GM23338 (cell line): Measurements from ENCODE around the gene TLE6. TPM values are rescaled to one million over a fixed set of nuclear protein-coding genes. Genes with fewer than 3 reads are reported as not detected.

Experiments
- ATAC-seq: fragments of 200-7000 bp; cut with Tn5 transposase; 3 replicates; pipeline ENCODE4 v1.9.1; 2020
- DNase-seq: peaks from one replicate; pipeline ENCODE4 v3.0.0-alpha.2; 2015; ENCODE audit warnings: low spot score
- H2AFZ ChIP-seq: fragments of 200-600 bp; sonication (generic); 2 replicates; pipeline ENCODE4 v1.8.0; 2016; ENCODE audit warnings: antibody characterized with exemption, mild to moderate bottlenecking, moderate library complexity
- H3F3A ChIP-seq: fragments of 200-600 bp; sonication (generic); replicated peaks from 2 replicates; pipeline ENCODE4 v1.8.0; 2017; ENCODE audit warnings: antibody characterized with exemption, mixed run types, low read depth
- H3K27ac ChIP-seq: fragments of 200-600 bp; sonication (generic); 2 replicates; pipeline ENCODE4 v1.6.1; 2016; ENCODE audit warnings: low read depth
- H3K27me3 ChIP-seq: fragments of 200-600 bp; sonication (generic); 2 replicates; pipeline ENCODE4 v1.8.0; 2016; ENCODE audit warnings: mild to moderate bottlenecking, mixed run types, moderate library complexity; ENCODE audit not compliant: insufficient read depth
- H3K36me3 ChIP-seq: fragments of 200-600 bp; sonication (generic); 2 replicates; pipeline ENCODE4 v1.8.0; 2016; ENCODE audit warnings: mild to moderate bottlenecking; ENCODE audit not compliant: insufficient read depth
- H3K4me1 ChIP-seq: fragments of 200-600 bp; sonication (generic); 2 replicates; pipeline ENCODE4 v1.8.0; 2016; ENCODE audit warnings: mild to moderate bottlenecking, moderate library complexity; ENCODE audit not compliant: insufficient read depth
- H3K4me2 ChIP-seq: fragments of 200-600 bp; sonication (generic); 2 replicates; pipeline ENCODE4 v1.7.1; 2017; ENCODE audit warnings: mixed run types
- H3K4me3 ChIP-seq: fragments of 200-600 bp; sonication (generic); 2 replicates; pipeline ENCODE4 v1.6.1; 2016; ENCODE audit warnings: mixed run types
- H3K79me2 ChIP-seq: fragments of 200-600 bp; sonication (generic); replicated peaks from 2 replicates; pipeline ENCODE4 v1.8.0; 2017; ENCODE audit warnings: mild to moderate bottlenecking; ENCODE audit not compliant: insufficient read depth
- H3K9me2 ChIP-seq: fragments of 200-600 bp; sonication (generic); 2 replicates; pipeline ENCODE4 v1.8.0; 2017; ENCODE audit not compliant: insufficient read depth
- H4K20me1 ChIP-seq: fragments of 200-600 bp; sonication (generic); replicated peaks from 2 replicates; pipeline ENCODE4 v1.8.0; 2017; ENCODE audit warnings: mild to moderate bottlenecking; ENCODE audit not compliant: insufficient read depth
- H3K27ac Mint-ChIP-seq: 2 replicates; pipeline ENCODE4 v1.8.0; 2020; ENCODE audit warnings: inconsistent platforms, mild to moderate bottlenecking, moderate library complexity, mixed read lengths
- H3K27me3 Mint-ChIP-seq: 3 replicates; pipeline ENCODE4 v1.8.0; 2022; ENCODE audit warnings: low read depth, mild to moderate bottlenecking, moderate library complexity, mixed read lengths, inconsistent platforms; ENCODE audit not compliant: insufficient read depth, poor library complexity
- H3K36me3 Mint-ChIP-seq: 3 replicates; pipeline ENCODE4 v1.8.0; 2021; ENCODE audit warnings: low read depth, mild to moderate bottlenecking, inconsistent platforms, moderate library complexity, mixed read lengths
- H3K4me1 Mint-ChIP-seq: 3 replicates; pipeline ENCODE4 v1.8.0; 2020; ENCODE audit warnings: mild to moderate bottlenecking, inconsistent platforms, mixed read lengths
- H3K4me3 Mint-ChIP-seq: 3 replicates; pipeline ENCODE4 v1.8.0; 2021; ENCODE audit warnings: moderate library complexity, mild to moderate bottlenecking, inconsistent platforms, mixed read lengths
- H3K9me3 Mint-ChIP-seq: 3 replicates; pipeline ENCODE4 v1.8.0; 2020; ENCODE audit warnings: moderate library complexity, mild to moderate bottlenecking, inconsistent platforms, mixed read lengths
- EZH2phosphoT487 ChIP-seq: fragments of 200-600 bp; sonication (generic); IDR thresholded peaks from one replicate; pipeline ENCODE4 v1.8.1; 2018; ENCODE audit warnings: antibody characterized with exemption; ENCODE audit not compliant: unreplicated experiment
- NANOG ChIP-seq: IDR thresholded peaks from 2 replicates; pipeline ENCODE4 v1.6.1; 2016; ENCODE audit warnings: antibody characterized with exemption, borderline replicate concordance
- POLR2AphosphoS5 ChIP-seq: IDR thresholded peaks from 2 replicates; pipeline ENCODE4 v1.6.1; 2016; ENCODE audit warnings: antibody characterized with exemption, low read depth
- STAT1 ChIP-seq: IDR thresholded peaks from one replicate; pipeline ENCODE4 v1.6.1; 2016; ENCODE audit warnings: antibody characterized with exemption; ENCODE audit not compliant: unreplicated experiment
- ZNF331 ChIP-seq: fragments of 250-450 bp; sonication (Bioruptor Pico); IDR thresholded peaks from 2 replicates; pipeline ENCODE4 v1.5.0; 2020; ENCODE audit warnings: low read depth, mild to moderate bottlenecking, moderate library complexity
- polyA plus RNA-seq: library from polyadenylated mRNA; unstranded; fragments of >200 nt; fragmentation: Nextera tagmentation; extraction: Ambion mirVana; gene quantifications from 2 replicates; pipeline ENCODE4 v1.2.1, GENCODE V29; 2016
- total RNA-seq: library from RNA; depleted of rRNA; stranded (reverse); fragments of >200 nt; shearing (Covaris generic); gene quantifications from 2 replicates; pipeline ENCODE4 v1.2.3, GENCODE V29; 2014
- TF ChIP-seq, protein P1 (sequence below): fragments of 250-450 bp; sonication (Bioruptor Pico); IDR thresholded peaks from 2 replicates; pipeline ENCODE4 v1.5.0; 2020; ENCODE audit warnings: mild to moderate bottlenecking, moderate library complexity
- TF ChIP-seq, protein P2 (sequence below): IDR thresholded peaks from 2 replicates; pipeline ENCODE4 v1.6.1; 2016; ENCODE audit warnings: antibody characterized with exemption

The TLE6 gene
- total and polyA plus RNA-seq, 2 experiments from 2014 or later, result 2.4 TPM

DNA sequence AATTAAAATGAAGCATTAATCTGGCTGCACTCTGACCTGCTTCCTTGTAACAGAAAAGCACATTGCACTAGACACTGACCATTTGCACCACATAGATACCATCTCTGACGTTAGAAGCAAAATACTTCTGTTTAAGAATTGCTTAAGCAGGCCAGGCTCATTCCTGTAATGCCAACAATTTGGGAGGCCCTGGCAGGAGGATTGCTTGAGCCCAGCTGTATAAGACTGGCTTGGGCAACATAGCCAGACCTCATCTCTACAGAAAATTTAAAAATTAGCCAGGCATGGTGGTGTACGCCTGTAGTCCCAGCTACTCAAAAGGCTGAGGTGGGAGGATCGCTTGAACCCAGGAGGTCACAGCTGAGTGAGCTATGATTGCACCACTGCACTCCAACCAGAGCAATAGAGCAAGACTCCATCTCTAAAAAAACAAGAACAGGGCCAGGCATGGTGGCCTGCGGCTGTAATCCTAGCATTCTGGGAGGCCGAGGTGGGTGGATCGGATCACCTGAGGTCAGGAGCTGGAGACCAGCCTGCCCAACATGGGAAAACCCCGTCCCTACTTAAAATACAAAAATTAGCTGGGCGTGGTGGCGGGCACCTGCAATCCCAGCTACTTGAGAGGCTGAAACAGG, 7.0 kb upstream of the TLE6 start (continued):
- TF ChIP-seq, protein P1, sequence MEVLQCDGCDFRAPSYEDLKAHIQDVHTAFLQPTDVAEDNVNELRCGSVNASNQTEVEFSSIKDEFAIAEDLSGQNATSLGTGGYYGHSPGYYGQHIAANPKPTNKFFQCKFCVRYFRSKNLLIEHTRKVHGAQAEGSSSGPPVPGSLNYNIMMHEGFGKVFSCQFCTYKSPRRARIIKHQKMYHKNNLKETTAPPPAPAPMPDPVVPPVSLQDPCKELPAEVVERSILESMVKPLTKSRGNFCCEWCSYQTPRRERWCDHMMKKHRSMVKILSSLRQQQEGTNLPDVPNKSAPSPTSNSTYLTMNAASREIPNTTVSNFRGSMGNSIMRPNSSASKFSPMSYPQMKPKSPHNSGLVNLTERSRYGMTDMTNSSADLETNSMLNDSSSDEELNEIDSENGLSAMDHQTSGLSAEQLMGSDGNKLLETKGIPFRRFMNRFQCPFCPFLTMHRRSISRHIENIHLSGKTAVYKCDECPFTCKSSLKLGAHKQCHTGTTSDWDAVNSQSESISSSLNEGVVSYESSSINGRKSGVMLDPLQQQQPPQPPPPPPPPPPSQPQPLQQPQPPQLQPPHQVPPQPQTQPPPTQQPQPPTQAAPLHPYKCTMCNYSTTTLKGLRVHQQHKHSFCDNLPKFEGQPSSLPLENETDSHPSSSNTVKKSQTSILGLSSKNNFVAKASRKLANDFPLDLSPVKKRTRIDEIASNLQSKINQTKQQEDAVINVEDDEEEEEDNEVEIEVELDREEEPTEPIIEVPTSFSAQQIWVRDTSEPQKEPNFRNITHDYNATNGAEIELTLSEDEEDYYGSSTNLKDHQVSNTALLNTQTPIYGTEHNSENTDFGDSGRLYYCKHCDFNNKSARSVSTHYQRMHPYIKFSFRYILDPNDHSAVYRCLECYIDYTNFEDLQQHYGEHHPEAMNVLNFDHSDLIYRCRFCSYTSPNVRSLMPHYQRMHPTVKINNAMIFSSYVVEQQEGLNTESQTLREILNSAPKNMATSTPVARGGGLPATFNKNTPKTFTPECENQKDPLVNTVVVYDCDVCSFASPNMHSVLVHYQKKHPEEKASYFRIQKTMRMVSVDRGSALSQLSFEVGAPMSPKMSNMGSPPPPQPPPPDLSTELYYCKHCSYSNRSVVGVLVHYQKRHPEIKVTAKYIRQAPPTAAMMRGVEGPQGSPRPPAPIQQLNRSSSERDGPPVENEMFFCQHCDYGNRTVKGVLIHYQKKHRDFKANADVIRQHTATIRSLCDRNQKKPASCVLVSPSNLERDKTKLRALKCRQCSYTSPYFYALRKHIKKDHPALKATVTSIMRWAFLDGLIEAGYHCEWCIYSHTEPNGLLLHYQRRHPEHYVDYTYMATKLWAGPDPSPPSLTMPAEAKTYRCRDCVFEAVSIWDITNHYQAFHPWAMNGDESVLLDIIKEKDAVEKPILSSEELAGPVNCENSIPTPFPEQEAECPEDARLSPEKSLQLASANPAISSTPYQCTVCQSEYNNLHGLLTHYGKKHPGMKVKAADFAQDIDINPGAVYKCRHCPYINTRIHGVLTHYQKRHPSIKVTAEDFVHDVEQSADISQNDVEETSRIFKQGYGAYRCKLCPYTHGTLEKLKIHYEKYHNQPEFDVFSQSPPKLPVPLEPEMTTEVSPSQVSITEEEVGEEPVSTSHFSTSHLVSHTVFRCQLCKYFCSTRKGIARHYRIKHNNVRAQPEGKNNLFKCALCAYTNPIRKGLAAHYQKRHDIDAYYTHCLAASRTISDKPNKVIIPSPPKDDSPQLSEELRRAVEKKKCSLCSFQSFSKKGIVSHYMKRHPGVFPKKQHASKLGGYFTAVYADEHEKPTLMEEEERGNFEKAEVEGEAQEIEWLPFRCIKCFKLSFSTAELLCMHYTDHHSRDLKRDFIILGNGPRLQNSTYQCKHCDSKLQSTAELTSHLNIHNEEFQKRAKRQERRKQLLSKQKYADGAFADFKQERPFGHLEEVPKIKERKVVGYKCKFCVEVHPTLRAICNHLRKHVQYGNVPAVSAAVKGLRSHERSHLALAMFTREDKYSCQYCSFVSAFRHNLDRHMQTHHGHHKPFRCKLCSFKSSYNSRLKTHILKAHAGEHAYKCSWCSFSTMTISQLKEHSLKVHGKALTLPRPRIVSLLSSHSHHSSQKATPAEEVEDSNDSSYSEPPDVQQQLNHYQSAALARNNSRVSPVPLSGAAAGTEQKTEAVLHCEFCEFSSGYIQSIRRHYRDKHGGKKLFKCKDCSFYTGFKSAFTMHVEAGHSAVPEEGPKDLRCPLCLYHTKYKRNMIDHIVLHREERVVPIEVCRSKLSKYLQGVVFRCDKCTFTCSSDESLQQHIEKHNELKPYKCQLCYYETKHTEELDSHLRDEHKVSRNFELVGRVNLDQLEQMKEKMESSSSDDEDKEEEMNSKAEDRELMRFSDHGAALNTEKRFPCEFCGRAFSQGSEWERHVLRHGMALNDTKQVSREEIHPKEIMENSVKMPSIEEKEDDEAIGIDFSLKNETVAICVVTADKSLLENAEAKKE, result no peak
- TF ChIP-seq EZH2phosphoT487, result no peak
- TF ChIP-seq, protein P2, sequence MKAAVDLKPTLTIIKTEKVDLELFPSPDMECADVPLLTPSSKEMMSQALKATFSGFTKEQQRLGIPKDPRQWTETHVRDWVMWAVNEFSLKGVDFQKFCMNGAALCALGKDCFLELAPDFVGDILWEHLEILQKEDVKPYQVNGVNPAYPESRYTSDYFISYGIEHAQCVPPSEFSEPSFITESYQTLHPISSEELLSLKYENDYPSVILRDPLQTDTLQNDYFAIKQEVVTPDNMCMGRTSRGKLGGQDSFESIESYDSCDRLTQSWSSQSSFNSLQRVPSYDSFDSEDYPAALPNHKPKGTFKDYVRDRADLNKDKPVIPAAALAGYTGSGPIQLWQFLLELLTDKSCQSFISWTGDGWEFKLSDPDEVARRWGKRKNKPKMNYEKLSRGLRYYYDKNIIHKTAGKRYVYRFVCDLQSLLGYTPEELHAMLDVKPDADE, result no peak
- no peak for TF ChIP-seq ZNF331 (CRISPR knock-in tag)
- TF ChIP-seq POLR2AphosphoS5, result no peak
- TF ChIP-seq STAT1, result no peak

DNA sequence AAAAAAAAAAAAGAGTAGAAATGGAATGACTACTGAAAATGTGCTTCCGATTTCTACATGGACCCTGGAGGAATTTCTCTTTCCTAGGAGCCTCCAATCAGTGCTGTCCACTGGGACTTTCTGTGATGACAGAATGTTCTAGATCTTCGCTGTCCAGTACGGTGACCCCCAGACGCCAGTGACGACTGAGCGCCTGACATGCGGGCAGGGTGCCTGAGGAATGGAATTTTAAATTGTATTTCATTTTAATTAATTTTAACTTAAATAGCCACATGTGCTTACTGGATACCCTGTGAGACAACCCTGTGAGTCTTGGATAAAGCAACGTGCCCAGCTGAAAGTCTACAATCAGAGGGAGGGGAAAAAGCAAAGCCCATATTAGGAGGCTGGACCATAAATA, 4.1 kb upstream of the TLE6 start:
- Histone ChIP-seq H3K9me2 (no peaks in the 10 kb centered on the region), H3K27ac (no peak overlapping the region), H3K36me3 (no peaks in the 10 kb centered on the region), H4K20me1 (no peaks in the 10 kb centered on the region), H3K4me3 (no peak overlapping the region), H3F3A (peaks cover 5% of the 10 kb centered on the region; the same call in 1 of the 2 replicates), H2AFZ (no peak overlapping the region), H3K4me2 (no peak overlapping the region), H3K27me3 (peaks cover 12% of the 10 kb centered on the region), H3K4me1 (peaks cover 11% of the 10 kb centered on the region; the same call in 1 of the 2 replicates), H3K79me2 (no peaks in the 10 kb centered on the region)
- no peak for TF ChIP-seq NANOG
- DNase-seq (no peak), ATAC-seq (no peak)
- Mint-ChIP-seq H3K27me3 (peaks cover 38% of the 10 kb centered on the region), H3K36me3 (no peaks in the 10 kb centered on the region), H3K9me3 (no peaks in the 10 kb centered on the region), H3K27ac (no peak overlapping the region), H3K4me1 (peaks cover 8% of the 10 kb centered on the region; the same call in 2 of the 3 replicates), H3K4me3 (no peak overlapping the region)
